Activated CD8-positive, alpha-beta memory T cell treated with anti-CD3 and anti-CD28 coated beads for 4 hours (primary cell): Measurements from ENCODE around the gene RNPEP.
A peak's percentile ranks its signal among the peaks of the same experiment; 100 is the strongest.
"Not testable (repeated sequence)": the region's sequence is repeated elsewhere in the genome, so short reads cannot be mapped to it uniquely, and the experiment has no call there.

Source experiments
- DNase-seq, 2 donors: peaks; one replicate each; pipeline ENCODE4 v3.0.0-alpha.2; 2020; ENCODE audit warnings: low read depth in 2 of 2

RNPEP gene

GRCh38 chr1:201958348-201958747 is 24.1 kb upstream of the RNPEP start:
- DNase-seq, result no peak

- not testable (repeated sequence) for DNase-seq
Observed at GRCh38 chr1:201962382-201962781, 20.1 kb upstream of the RNPEP start.

GRCh38 chr1:201964261-201964660 is 18.2 kb upstream of the RNPEP start:
- no peak for DNase-seq

DNA sequence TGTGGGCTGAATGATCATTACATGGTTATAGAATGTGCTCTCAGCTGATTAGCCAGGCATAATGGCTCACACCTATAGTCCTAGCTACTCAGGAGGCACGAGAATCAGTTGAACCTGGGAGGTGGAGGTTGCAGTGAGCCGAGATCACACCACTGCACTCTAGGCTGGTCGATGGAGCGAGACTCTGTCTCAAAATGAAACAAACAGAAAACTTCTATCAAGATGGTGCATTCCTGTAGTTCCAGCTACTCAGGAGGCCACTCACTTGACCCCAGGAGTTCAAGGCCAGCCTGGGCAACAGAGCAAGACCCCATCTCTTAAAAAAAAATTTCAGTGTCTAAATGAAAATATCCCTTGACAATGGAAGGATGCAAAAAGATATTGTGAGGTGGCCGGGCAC is 16.3 kb upstream of the RNPEP start:
- DNase-seq, result no peak

DNA sequence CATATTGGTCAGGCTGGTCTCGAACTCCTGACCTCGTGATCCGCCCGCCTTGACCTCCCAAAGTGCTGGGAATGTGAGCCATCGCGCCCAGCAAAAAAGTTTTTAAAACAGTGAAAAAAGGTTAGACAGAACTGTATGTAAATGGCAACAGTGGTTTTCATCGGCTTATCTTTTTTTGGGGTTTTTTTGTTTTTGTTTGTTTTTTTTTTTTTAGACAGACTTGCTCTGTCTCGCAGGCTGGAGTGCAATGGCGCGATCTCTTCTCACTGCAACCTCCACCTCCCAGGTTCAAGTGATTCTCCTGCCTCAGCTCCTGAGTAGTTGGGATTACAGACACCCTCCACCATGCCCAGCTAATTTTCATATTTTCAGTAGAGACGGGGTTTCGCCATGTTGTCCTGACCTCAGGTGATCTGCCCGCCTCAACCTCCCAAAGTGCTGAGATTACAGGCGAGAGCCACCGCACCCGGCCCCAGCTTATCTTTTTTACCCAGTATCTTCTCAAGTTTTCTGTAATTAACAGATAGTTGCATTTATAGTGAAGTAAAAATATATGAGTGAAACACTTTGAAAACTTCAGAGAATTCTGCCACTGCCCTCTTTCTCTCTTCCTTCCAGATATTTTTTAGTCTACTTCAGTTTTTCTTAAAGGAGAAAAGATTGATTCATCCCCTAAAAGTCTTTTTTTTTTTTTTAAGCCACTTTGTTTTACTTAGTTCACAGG is 14.1 kb upstream of the RNPEP start:
- DNase-seq, result no peak

- no peak for DNase-seq
Observed at GRCh38 chr1:201970334-201971159, 11.9 kb upstream of the RNPEP start.

DNA sequence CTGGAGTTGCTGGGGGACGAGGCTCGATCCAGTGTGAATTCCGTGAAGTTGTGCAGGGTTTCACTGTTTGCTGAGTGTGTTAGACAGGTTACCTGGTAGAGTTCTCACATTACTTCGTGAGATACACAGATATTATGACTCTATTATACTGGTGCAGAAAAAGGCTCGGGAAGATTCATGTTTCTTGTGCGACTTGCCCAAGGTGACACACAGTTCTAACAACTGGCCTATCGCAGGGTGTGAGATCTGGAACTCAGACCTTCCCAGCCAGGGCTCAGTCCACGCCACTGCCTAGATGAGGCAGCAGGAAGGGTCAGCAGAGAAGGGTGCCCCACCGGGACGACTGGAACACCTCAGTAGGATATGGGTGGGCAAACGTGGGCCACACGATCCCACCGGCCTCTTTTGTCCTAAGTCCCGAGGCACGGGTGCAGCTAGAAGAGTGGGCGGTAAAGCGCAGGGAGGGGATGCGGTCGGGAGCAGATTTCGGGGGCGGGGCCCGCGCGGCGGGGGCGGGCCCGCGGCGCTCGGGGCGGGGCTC is 296 bp upstream of the RNPEP start:
- peak; percentile 23 to 57 for DNase-seq

DNA sequence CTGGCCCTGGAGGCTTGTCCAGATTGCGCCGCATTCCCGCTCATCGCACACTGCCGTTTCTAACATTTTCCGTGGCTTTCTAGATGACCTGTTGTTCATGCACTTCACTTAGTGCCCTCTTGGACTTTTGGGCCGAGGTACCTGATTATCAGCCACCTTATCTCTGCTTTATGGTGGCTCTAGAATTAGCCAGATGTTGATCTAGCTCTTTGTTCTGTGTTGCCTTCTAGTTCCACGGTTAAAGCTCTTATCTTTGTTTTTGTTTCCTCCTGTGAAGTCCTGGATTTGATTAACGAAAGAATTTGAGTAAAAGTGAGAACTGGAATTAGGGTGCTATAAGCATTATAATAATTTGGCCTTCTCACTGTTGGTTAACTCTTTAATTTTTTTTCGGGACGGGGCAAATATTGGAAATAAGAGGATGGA is 945 bp downstream of the RNPEP start:
- DNase-seq, result no peak

DNA sequence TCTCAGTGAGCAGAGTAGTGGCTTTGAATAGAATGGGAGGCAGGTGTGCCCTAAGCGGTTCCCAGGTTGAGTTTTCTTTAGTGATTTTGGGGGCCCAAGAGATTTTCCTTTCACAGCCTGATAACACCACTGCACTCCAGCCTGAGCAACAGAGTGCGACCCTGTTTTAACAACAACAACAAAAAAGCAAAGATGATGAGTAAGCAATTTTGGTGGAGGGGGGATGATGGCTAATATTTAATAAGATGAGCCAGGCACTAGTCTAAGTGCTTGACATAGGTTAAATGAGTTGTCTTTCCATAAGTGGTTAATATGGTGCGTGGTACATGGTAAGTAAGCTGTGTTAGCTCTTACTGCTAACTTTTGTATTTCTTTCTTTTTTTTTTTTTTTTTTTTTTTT is 2.0 kb downstream of the RNPEP start:
- no peak for DNase-seq

DNA sequence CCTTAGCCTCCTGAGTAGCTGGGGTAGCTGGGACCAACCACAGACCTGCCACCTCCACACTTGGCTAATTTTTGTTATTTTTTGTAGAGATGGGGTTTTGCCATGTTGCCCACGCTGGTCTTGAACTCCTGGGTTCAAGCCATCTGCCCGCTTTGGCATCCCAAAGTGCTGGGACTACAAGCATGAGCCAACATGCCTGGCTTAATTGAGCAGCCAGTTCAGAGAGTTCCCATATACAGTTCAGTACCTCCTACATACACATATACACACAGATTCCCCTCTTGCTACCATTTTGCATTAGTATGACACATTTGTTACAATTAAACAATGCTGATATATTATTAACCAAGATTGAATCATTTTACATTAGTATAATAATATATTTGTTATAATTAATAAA is 2.9 kb downstream of the RNPEP start:
- DNase-seq, result no peak

- DNase-seq, result no peak
Observed at GRCh38 chr1:201988601-201989000, 6.2 kb downstream of the RNPEP start.

GRCh38 chr1:201989354-201990128 is 7.1 kb downstream of the RNPEP start:
- no peak for DNase-seq

DNA sequence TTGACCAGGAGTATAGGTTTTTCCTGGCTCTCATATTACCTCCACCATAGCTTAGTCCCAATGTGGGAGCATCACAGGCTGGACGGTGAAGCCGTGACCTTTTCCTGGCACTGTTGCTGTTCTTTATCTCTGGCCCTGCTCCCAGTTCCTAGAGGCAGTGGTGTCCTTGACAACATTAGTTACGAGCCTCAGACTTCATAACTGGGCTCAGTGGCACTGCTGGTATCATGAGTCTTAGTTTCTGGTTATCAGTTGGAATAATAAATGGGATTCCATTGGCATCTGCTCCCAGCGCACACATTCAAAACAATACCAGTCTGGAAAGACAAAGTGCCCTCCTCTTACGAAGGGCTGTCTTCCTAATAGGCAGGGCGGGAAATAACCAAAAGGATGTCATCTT is 8.0 kb downstream of the RNPEP start:
- no peak for DNase-seq

GRCh38 chr1:201999625-202000238 is 17.3 kb downstream of the RNPEP start:
- DNase-seq, result no peak

GRCh38 chr1:202002507-202002906 is 20.1 kb downstream of the RNPEP start:
- no peak for DNase-seq

DNA sequence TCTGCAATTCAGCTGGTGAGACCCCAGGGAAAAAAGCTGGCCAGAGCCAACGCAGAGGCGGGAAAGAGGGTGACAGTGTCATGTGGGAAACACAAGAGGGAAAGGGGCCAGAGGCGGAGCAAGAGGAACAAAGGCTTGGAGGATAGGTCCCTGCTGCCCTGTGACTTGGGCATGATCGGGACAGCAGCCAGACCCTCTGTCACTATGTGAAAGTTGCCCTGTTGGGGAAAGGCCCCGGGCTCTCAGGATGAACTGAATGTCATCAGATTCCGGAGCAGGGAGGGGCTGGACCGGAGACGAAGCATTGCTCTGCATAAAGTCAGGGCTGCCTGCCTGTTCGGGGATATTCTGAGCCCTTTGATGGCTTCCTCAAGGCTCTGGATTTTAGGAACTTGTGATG is 22.3 kb downstream of the RNPEP start:
- no peak for DNase-seq

DNA sequence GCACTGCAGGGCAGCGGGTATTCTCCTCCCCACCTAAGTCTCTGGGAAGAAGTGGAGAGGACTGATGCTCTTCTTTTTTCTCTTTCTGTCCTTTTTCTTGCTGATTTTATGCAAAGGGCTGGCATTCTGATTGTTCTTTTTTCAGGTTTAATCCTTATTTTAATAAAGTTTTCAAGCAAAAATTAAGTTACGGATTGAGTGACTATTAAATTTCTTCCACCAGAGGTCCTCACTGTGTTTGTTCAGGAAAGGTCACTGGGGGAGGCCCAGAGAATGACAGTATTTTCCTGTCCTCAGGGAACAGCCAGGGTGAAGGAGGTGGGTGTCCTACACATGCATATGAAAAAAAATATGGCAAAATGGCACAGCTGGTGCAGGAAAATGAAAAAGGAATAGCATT is 23.5 kb downstream of the RNPEP start:
- DNase-seq, result no peak

- no peak for DNase-seq
Observed at GRCh38 chr1:202007304-202007703, 24.9 kb downstream of the RNPEP start.

DNA sequence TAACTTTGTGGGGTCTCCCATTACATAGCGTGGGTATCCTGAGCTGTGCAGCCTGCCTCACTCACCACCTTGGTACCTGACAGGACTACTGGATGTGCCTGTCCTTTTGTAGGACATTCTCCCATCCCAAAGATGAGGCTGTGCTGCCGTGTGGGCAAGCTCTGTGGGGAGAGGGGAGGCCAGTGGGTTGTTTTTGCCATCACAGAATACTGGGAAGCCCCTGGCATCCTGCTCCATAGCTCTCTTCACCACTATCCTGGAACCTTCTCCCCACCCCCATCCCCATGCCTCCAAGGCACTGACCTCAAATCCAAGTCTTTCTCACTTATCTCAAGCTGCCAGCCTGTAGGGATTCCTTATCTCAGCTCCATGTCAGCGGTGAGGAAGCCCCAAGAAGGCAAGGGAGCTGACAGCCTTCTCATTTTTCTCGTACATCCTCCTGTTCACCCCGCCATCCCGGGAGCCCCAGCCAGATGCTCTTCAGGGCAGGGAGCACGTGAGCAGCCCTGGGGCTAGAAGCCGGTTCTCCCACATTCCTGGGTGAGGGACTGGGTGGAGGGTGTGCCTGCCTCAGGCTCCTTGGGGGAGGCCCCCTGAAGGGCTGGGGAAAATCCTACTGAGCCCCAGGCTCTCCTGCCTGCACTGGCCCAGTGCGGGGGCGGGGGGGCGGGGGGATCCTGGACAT is 25.5 kb downstream of the RNPEP start:
- DNase-seq, result no peak

- peak; percentile 24 to 29 for DNase-seq
Observed at GRCh38 chr1:202009326-202010179, 27.1 kb downstream of the RNPEP start.
